GM23338 (cell line): Measurements from ENCODE around the gene XG. TPM values are rescaled to one million over a fixed set of nuclear protein-coding genes. Genes with fewer than 3 reads are reported as not detected.

Source experiments
- ATAC-seq: fragments of 200-7000 bp; cut with Tn5 transposase; 3 replicates; pipeline ENCODE4 v1.9.1; 2020
- DNase-seq: peaks from one replicate; pipeline ENCODE4 v3.0.0-alpha.2; 2015; ENCODE audit warnings: low spot score
- H2AFZ ChIP-seq: fragments of 200-600 bp; sonication (generic); 2 replicates; pipeline ENCODE4 v1.8.0; 2016; ENCODE audit warnings: antibody characterized with exemption, mild to moderate bottlenecking, moderate library complexity
- H3F3A ChIP-seq: fragments of 200-600 bp; sonication (generic); replicated peaks from 2 replicates; pipeline ENCODE4 v1.8.0; 2017; ENCODE audit warnings: antibody characterized with exemption, mixed run types, low read depth
- H3K27ac ChIP-seq: fragments of 200-600 bp; sonication (generic); 2 replicates; pipeline ENCODE4 v1.6.1; 2016; ENCODE audit warnings: low read depth
- H3K27me3 ChIP-seq: fragments of 200-600 bp; sonication (generic); 2 replicates; pipeline ENCODE4 v1.8.0; 2016; ENCODE audit warnings: mild to moderate bottlenecking, mixed run types, moderate library complexity; ENCODE audit not compliant: insufficient read depth
- H3K36me3 ChIP-seq: fragments of 200-600 bp; sonication (generic); 2 replicates; pipeline ENCODE4 v1.8.0; 2016; ENCODE audit warnings: mild to moderate bottlenecking; ENCODE audit not compliant: insufficient read depth
- H3K4me1 ChIP-seq: fragments of 200-600 bp; sonication (generic); 2 replicates; pipeline ENCODE4 v1.8.0; 2016; ENCODE audit warnings: mild to moderate bottlenecking, moderate library complexity; ENCODE audit not compliant: insufficient read depth
- H3K4me2 ChIP-seq: fragments of 200-600 bp; sonication (generic); 2 replicates; pipeline ENCODE4 v1.7.1; 2017; ENCODE audit warnings: mixed run types
- H3K4me3 ChIP-seq: fragments of 200-600 bp; sonication (generic); 2 replicates; pipeline ENCODE4 v1.6.1; 2016; ENCODE audit warnings: mixed run types
- H3K79me2 ChIP-seq: fragments of 200-600 bp; sonication (generic); replicated peaks from 2 replicates; pipeline ENCODE4 v1.8.0; 2017; ENCODE audit warnings: mild to moderate bottlenecking; ENCODE audit not compliant: insufficient read depth
- H3K9me2 ChIP-seq: fragments of 200-600 bp; sonication (generic); 2 replicates; pipeline ENCODE4 v1.8.0; 2017; ENCODE audit not compliant: insufficient read depth
- H4K20me1 ChIP-seq: fragments of 200-600 bp; sonication (generic); replicated peaks from 2 replicates; pipeline ENCODE4 v1.8.0; 2017; ENCODE audit warnings: mild to moderate bottlenecking; ENCODE audit not compliant: insufficient read depth
- H3K27ac Mint-ChIP-seq: 2 replicates; pipeline ENCODE4 v1.8.0; 2020; ENCODE audit warnings: inconsistent platforms, mild to moderate bottlenecking, moderate library complexity, mixed read lengths
- H3K27me3 Mint-ChIP-seq: 3 replicates; pipeline ENCODE4 v1.8.0; 2022; ENCODE audit warnings: low read depth, mild to moderate bottlenecking, moderate library complexity, mixed read lengths, inconsistent platforms; ENCODE audit not compliant: insufficient read depth, poor library complexity
- H3K36me3 Mint-ChIP-seq: 3 replicates; pipeline ENCODE4 v1.8.0; 2021; ENCODE audit warnings: low read depth, mild to moderate bottlenecking, inconsistent platforms, moderate library complexity, mixed read lengths
- H3K4me1 Mint-ChIP-seq: 3 replicates; pipeline ENCODE4 v1.8.0; 2020; ENCODE audit warnings: mild to moderate bottlenecking, inconsistent platforms, mixed read lengths
- H3K4me3 Mint-ChIP-seq: 3 replicates; pipeline ENCODE4 v1.8.0; 2021; ENCODE audit warnings: moderate library complexity, mild to moderate bottlenecking, inconsistent platforms, mixed read lengths
- H3K9me3 Mint-ChIP-seq: 3 replicates; pipeline ENCODE4 v1.8.0; 2020; ENCODE audit warnings: moderate library complexity, mild to moderate bottlenecking, inconsistent platforms, mixed read lengths
- CREB1 ChIP-seq: fragments of 250-450 bp; sonication (Bioruptor Pico); IDR thresholded peaks from 2 replicates; pipeline ENCODE4 v1.5.0; 2020; ENCODE audit warnings: low read depth, mild to moderate bottlenecking, moderate library complexity
- ETS1 ChIP-seq: IDR thresholded peaks from 2 replicates; pipeline ENCODE4 v1.6.1; 2016; ENCODE audit warnings: antibody characterized with exemption
- EZH2 ChIP-seq: fragments of 200-600 bp; sonication (generic); IDR thresholded peaks from one replicate; pipeline ENCODE4 v1.8.0; 2017; ENCODE audit warnings: antibody characterized with exemption, mild to moderate bottlenecking, low read depth; ENCODE audit not compliant: unreplicated experiment
- EZH2phosphoT487 ChIP-seq: fragments of 200-600 bp; sonication (generic); IDR thresholded peaks from one replicate; pipeline ENCODE4 v1.8.1; 2018; ENCODE audit warnings: antibody characterized with exemption; ENCODE audit not compliant: unreplicated experiment
- JUNB ChIP-seq: IDR thresholded peaks from one replicate; pipeline ENCODE4 v1.6.1; 2016; ENCODE audit warnings: antibody characterized with exemption; ENCODE audit not compliant: unreplicated experiment
- NANOG ChIP-seq: IDR thresholded peaks from 2 replicates; pipeline ENCODE4 v1.6.1; 2016; ENCODE audit warnings: antibody characterized with exemption, borderline replicate concordance
- POLR2AphosphoS5 ChIP-seq: IDR thresholded peaks from 2 replicates; pipeline ENCODE4 v1.6.1; 2016; ENCODE audit warnings: antibody characterized with exemption, low read depth
- STAT1 ChIP-seq: IDR thresholded peaks from one replicate; pipeline ENCODE4 v1.6.1; 2016; ENCODE audit warnings: antibody characterized with exemption; ENCODE audit not compliant: unreplicated experiment
- ZNF114 ChIP-seq: fragments of 250-450 bp; sonication (Bioruptor Pico); IDR thresholded peaks from 2 replicates; pipeline ENCODE4 v1.5.0; 2020; ENCODE audit warnings: mild to moderate bottlenecking, moderate library complexity
- ZNF462 ChIP-seq: fragments of 250-450 bp; sonication (Bioruptor Pico); IDR thresholded peaks from 2 replicates; pipeline ENCODE4 v1.5.0; 2020; ENCODE audit warnings: mild to moderate bottlenecking, moderate library complexity
- polyA plus RNA-seq: library from polyadenylated mRNA; unstranded; fragments of >200 nt; fragmentation: Nextera tagmentation; extraction: Ambion mirVana; gene quantifications from 2 replicates; pipeline ENCODE4 v1.2.1, GENCODE V29; 2016
- total RNA-seq: library from RNA; depleted of rRNA; stranded (reverse); fragments of >200 nt; shearing (Covaris generic); gene quantifications from 2 replicates; pipeline ENCODE4 v1.2.3, GENCODE V29; 2014

Gene XG
- total and polyA plus RNA-seq, 2 experiments from 2014 or later, result 0.28 to 0.60 TPM

DNA sequence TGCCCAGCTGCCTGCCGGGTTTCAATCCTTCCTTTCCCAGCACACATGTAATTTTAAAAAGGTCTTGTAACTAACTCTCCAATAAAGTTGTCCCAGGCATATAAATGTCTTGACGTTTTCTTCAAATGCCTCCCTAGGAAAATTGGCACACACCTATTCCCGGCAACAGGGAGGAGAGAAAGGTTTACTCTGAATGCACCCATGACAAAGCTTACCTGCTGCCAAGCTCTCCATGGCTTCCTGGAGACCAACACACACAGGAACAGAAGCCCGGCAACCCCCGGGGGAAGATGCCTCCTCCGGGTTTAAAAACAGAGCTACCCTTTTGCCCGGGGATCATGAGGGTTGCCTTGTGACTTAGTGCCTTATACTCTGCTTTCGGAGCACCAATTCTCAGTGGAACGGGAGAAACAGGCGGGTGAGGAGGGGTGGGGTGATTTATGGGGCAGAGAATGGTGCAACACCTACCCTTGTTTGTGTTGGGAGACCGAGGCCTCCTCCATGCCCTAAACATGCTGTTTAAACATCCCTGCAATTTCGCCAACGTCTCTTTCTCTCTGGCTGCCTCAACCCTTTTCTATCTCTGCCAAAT, 72.1 kb downstream of the XG start:
- no peaks in the 10 kb centered on the region for H3K27me3 Mint-ChIP-seq
- Histone ChIP-seq H3K4me3 (no peak overlapping the region), H3K36me3 (no peaks in the 10 kb centered on the region), H3F3A (no peaks in the 10 kb centered on the region), H3K27me3 (no peaks in the 10 kb centered on the region), H2AFZ (no peak overlapping the region), H3K27ac (no peak overlapping the region), H3K4me1 (no peaks in the 10 kb centered on the region; the same call in 1 of the 2 replicates), H4K20me1 (no peaks in the 10 kb centered on the region), H3K9me2 (no peaks in the 10 kb centered on the region), H3K79me2 (no peaks in the 10 kb centered on the region), H3K4me2 (no peak overlapping the region)
- no peaks in the 10 kb centered on the region for H3K9me3 Mint-ChIP-seq
- H3K4me1 Mint-ChIP-seq, result peaks cover 5% of the 10 kb centered on the region; the same call in 1 of the 3 replicates
- no peak overlapping the region for H3K27ac Mint-ChIP-seq
- no peak overlapping the region for H3K4me3 Mint-ChIP-seq
- TF ChIP-seq STAT1 (no peak), CREB1 (CRISPR knock-in tag) (no peak), JUNB (no peak), POLR2AphosphoS5 (no peak), NANOG (no peak), ZNF114 (CRISPR knock-in tag) (no peak), ETS1 (no peak), ZNF462 (CRISPR knock-in tag) (no peak), EZH2phosphoT487 (no peak), EZH2 (no peak)
- no peak for ATAC-seq
- no peaks in the 10 kb centered on the region for H3K36me3 Mint-ChIP-seq
- no peak for DNase-seq
